CD4-positive, alpha-beta T cell treated with Interleukin-21 for 1 hour (primary cell): Measurements from ENCODE around the gene RBL1.
"Not testable (repeated sequence)": the region's sequence is repeated elsewhere in the genome, so short reads cannot be mapped to it uniquely, and the experiment has no call there.

Experiments used
- DNase-seq: peaks from one replicate; pipeline ENCODE4 v3.0.0-alpha.2; 2020

RBL1 gene

GRCh38 chr20:37075932-37076685 lies 19.7 kb downstream of the RBL1 start:
- no peak for DNase-seq

DNA sequence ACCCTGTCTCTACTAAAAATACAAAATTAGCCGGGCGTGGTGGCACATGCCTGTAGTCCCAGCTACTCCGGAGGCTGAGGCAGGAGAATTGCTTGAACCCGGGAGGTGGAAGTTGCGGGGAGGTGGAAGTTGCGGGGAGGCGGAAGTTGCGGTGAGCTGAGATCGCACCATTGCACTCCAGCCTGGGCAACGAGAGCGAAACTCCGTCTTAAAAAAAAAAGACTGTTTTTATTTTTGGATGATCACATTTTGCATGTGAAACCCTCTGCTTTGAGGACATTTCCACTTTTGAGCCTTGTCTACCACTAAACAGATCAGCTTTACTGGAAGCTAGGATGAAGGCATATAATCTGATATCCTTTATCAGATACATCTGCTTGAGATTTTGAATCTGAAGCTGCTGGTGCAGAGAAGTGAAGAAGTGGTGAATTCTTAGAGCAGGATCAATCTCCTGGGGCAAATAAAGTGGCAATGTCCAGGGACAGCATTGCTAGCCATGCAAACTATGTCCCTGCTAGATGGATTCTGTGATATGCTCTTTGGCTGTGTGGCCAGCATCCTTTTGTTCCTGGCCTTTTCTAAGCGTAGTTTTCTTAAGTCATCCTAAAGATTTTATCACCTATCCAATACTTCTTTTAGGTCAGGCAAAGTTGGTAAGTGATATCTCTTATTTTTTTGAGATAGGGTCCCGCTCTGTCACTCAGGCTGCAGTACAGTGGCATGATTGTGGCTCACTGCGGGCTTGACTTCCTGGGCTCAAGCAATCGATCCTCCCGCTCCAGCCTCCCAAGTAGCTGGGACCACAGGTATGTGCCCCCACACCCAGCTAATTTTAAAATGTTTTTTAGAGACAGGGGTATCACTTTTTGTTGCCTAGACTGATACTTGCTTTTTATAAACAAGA lies 23.3 kb downstream of the RBL1 start:
- DNase-seq, result no peak

DNA sequence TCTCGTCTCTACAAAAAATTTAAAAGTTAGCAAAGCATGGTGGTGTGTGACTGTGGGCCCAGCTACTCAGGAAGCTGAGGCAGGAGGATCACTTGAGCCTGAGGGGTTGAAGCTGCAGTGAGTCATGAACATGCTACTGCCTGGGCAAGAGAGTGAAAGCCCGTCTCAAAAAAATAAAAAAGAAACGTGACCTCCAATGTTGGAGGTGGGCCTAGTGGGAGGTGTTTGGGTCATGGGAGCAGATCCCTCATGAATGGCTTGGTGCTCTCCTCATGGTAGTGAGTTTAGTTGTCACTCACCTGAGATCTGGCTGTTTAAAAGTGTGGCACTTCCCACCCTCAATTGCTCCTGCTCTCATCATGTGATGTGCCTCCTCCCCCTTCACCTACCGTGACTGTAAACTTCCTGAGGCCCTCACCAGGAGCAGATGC lies 24.3 kb downstream of the RBL1 start:
- DNase-seq, result peak; percentile 41

DNA sequence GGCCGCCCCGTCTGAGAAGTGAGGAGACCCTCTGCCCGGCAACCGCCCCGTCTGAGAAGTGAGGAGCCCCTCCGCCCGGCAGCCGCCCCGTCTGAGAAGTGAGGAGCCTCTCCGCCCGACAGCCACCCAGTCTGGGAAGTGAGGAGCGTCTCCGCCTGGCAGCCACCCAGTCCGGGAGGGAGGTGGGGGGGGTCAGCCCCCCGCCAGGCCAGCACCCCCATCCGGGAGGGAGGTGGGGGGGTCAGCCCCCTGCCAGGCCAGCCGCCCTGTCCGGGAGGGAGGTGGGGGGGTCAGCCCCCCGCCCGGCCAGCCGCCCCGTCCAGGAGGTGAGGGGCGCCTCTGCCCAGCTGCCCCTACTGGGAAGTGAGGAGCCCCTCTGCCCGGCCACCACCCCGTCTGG lies 26.2 kb downstream of the RBL1 start:
- not testable (repeated sequence) for DNase-seq

DNA sequence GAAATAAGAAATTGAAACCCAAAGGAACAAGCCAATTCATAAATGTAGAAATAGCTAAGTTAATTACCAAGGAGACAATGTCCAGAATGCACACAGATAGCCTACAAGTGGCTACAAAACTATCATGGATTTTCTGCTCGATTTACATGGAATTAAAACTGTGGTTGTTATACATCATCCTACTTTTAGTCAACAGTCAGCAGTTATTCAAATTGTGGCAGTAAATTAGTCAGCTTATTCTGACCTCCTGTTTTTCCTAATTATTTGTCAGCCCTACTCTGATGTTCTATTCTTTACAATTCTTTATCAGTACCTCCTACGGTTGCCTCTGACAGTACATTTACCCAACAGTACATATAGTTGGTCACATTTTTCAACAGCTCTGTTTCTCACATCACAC lies 29.6 kb downstream of the RBL1 start:
- DNase-seq, result no peak

DNA sequence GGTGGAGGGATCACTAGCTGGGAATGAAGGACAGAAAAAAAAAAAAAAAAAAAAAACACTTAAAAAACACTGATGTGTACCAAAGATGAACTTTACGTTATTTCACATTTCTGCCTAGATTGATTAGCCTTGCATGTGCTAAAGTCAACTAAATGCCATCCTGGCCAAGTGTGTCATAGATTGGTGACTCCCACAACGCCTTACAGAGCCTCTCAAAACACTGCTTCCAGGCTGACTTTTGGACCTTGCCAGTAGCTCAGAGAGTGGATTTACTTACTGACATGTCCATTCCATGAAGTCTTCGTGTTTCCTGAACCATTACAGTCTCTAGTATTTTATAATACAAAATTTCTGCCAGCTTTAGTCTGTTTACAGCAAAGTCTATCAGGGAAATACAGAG lies 40.5 kb downstream of the RBL1 start:
- DNase-seq, result no peak

GRCh38 chr20:37053230-37053950 lies 42.4 kb downstream of the RBL1 start:
- no peak for DNase-seq

DNA sequence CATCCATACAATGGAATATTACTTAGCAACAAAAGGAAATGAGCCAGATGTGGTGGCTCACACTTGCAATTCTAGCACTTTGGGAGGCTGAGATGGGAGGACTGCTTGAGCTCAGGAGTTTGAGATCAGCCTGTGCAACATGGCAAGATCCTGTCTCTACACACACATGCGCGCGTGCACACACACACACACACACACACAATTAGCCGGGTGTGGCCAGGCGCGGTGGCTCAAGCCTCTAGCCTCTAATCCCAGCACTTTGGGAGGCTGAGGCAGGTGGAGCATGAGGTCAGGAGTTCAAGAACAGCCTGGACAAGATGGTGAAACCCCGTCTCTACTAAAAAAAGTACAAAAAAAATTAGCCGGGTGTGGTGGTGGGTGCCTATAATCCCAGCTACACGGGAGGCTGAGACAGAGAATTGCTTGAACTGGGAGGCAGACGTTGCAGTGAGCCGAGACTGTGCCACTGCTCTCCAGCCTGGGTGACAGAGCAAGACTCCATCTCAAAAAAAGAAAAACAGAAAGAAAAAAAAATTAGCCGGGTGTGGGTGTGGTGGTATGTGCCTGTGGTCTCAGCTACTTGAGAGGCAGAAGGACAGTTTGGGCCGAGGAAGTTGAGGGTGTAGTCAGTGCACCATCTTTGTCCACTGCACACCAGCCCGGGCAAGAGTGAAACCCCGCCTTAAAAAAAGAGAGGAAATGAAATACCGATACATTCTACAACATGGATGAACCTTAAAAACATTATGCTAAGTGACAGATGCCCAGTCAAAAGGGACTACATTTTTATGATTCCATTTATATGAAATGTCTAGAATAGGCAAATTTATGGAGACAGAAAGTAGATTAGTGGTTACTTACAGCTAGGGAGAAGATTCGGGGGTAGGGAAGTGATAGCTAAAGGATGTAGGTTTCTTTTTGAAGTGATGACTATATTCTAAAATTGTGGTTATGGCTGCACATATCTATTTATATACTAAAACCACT lies 52.5 kb downstream of the RBL1 start:
- peak; percentile 63 for DNase-seq

- not testable (repeated sequence) for DNase-seq
Observed at GRCh38 chr20:37039366-37039765, 56.4 kb downstream of the RBL1 start.

- no peak for DNase-seq
Observed at GRCh38 chr20:37032077-37032476, 63.7 kb downstream of the RBL1 start.

DNA sequence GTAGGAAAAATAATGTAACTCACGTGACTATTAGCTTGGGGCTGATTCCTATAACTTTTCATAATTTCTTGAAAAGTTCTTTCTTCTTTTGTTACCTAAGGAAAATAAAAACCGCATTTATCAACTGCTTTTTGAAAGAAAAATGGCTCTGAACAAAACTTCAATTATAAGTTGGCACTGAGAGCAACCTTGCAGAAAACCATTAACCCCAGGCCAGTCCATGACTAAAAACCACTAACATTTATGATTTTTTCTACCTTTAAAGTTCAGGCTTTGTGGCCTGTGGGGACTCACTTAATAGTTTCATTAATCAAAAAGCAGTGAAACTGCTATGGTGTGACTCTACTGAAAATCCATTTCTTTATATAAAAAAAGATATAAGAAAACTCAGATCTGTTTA lies 75.2 kb downstream of the RBL1 start:
- no peak for DNase-seq

GRCh38 chr20:37012631-37013030 lies 83.2 kb downstream of the RBL1 start:
- DNase-seq, result not testable (repeated sequence)

GRCh38 chr20:37011858-37012257 lies 83.9 kb downstream of the RBL1 start:
- not testable (repeated sequence) for DNase-seq

DNA sequence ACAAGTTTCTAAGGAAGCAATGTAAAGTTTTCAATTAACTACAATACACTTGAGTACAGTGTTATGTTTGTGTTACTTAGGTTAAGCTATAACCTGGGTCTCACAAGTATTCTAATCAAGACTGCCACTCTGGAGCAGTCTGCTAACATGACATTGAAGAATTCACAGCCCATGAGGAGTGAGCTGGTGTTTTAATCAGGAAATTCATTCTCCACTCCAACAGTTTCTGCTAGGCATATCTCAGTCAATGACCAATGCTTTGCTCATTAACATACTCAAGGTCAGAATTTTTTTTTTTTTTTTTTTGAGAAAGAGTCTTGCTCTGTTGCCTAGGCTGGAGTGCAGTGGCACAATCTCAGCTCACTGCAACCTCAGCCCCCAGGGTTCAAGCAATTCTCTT lies 84.7 kb downstream of the RBL1 start:
- no peak for DNase-seq

- DNase-seq, result peak; percentile 76
Observed at GRCh38 chr20:37007898-37008649, 87.7 kb downstream of the RBL1 start.

- not testable (repeated sequence) for DNase-seq
Observed at GRCh38 chr20:37005062-37005942, 90.5 kb downstream of the RBL1 start.

GRCh38 chr20:37001634-37002033 lies 94.2 kb downstream of the RBL1 start:
- not testable (repeated sequence) for DNase-seq

- not testable (repeated sequence) for DNase-seq
Observed at GRCh38 chr20:37000171-37000570, 95.6 kb downstream of the RBL1 start.

DNA sequence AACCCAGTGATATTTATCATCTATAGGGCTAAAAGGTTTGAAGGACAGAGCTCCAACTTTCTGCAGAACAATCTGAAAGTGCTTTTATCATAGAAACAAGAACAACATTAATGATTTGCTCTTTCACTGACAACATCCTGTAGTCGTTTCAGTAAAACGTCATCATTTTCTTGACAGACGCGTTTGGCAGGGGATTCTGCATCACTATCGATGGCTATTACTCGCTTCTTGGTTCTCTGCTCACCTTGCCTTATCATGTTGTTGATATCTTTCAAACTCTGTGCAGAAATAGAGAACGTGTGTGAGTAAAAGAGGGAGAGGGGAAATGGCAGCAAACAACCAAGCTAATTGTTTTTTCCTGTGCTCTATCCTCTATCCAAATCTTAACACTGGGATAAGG lies 97.1 kb downstream of the RBL1 start:
- peak; percentile 31 for DNase-seq

- DNase-seq, result no peak
Observed at GRCh38 chr20:36997121-36997520, 98.7 kb downstream of the RBL1 start.
